Measurements from ENCODE around the gene LTN1. TPM values are rescaled to one million over a fixed set of nuclear protein-coding genes. Genes with fewer than 3 reads are reported as not detected.

LTN1 gene
- total RNA-seq, 2 experiments from 2014 or later: 23.5 to 25.9 TPM

DNA sequence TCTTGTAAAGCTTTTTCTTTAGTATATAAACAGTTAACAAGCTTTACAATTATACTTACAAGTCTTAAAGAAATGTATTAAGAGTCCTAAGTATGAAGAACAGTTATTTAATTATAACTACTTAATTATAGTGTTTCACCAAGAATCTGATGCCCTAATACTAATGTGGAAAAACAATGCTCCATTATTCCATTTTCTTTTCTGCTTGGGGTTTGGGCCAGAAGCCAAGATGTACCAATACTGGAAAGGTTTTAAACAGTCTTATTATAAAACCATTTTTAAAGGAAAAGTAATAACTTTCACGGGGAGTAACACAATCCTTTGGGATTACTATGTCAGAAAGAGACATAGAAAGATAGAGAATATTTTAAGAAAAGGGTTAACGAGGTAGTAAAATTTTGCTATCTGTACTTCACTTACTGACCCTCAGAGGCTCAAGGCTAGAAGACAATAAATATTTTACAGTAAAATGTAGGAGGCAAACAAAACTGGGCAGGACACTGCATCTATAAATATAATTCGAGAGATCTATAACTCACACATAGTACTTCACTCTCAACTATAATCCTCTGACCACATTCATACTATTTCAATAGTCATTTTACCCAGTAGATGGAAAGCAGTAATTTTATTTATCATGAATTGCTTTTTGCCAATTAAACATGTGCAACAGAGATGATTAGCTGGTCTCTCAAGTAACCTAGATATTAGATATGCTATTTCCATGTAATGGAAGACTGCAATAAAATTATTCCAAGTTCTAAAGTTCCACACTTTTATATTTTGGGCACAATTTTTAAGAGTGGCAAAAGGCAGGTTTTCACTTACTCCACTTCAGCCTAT is 63.9 kb downstream of the LTN1 start:
- Mint-ChIP-seq H3K4me1 (ENCODE audit: low read depth) (peaks cover 2% of the 10 kb centered on the region), H3K36me3 (ENCODE audit: low read depth) (peaks cover 48% of the 10 kb centered on the region), H3K4me3 (no peak overlapping the region), H3K27ac (no peak overlapping the region), H3K9me3 (ENCODE audit: insufficient read depth) (no peaks in the 10 kb centered on the region), H3K27me3 (ENCODE audit: low read depth) (no peaks in the 10 kb centered on the region)
- no peak for ATAC-seq
- ChIA-PET POLR2A (no interaction called here), CTCF (interaction anchor here (1.3 to 1.6 kb wide), 3 partner anchors 11 to 184 kb away, joined by 3 to 7 read pairs (median 6); no protein-coding TSS in a partner anchor)
- DNase-seq: no peak

DNA sequence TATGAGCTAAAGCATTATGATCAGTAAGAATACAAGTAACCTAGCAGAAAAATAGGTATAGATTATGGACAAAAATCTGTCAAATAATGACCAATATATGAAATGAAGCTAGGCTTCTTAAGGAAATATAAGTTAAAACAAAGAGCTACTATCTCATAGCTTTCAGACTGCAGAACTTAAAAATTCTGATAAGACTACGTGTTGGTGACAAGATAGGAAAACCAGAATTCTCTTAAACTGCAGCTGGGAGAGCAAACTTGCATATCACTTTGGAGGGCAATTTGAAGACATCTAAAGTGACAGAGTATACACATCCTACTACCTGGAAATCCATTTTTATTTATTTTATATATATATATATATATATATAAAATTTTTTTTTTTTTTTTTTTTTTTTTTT is 65.5 kb downstream of the LTN1 start:
- H3K36me3 Mint-ChIP-seq (ENCODE audit: low read depth): peaks cover 46% of the 10 kb centered on the region
- H3K4me3 Mint-ChIP-seq: no peak overlapping the region
- peaks cover 2% of the 10 kb centered on the region for H3K4me1 Mint-ChIP-seq (ENCODE audit: low read depth)
- no peaks in the 10 kb centered on the region for H3K27me3 Mint-ChIP-seq (ENCODE audit: low read depth)
- ChIA-PET CTCF (interaction anchor here (1.6 kb wide), 1 partner anchor 182 kb away, joined by 6 read pairs; no protein-coding TSS in a partner anchor), POLR2A (no interaction called here)
- no peak for ATAC-seq
- DNase-seq: no peak
- H3K9me3 Mint-ChIP-seq (ENCODE audit: insufficient read depth): no peaks in the 10 kb centered on the region
- H3K27ac Mint-ChIP-seq: no peak overlapping the region

DNA sequence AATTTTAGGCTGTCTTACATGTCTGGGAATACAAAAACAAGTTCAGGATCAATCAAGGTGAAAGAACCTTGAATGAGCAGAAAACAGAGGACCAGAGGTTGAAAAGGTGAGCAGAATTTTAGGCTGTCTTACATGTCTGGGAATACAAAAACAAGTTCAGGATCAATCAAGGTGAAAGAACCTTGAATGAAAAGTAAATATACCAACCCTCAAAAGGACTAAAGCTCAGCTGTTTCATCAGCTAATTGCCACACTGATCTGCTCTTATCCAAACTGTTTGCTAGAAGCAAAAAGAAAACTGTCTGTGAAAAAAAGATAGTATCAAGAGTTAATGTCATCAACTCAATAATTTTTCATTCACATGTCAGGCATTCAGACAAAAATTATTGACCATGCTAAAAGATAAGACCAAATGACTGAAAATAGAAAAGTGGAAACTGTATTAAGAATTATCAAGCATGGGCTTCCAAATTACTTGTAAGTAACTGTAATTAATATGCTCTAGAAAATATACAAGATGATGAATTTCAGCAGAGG is 69.2 kb downstream of the LTN1 start:
- Mint-ChIP-seq H3K27ac (no peak overlapping the region), H3K9me3 (ENCODE audit: insufficient read depth) (no peaks in the 10 kb centered on the region), H3K36me3 (ENCODE audit: low read depth) (peaks cover 28% of the 10 kb centered on the region), H3K4me3 (no peak overlapping the region), H3K27me3 (ENCODE audit: low read depth) (no peaks in the 10 kb centered on the region), H3K4me1 (ENCODE audit: low read depth) (no peaks in the 10 kb centered on the region)
- no peak for DNase-seq
- ChIA-PET POLR2A (no interaction called here), CTCF (interaction anchor here (1.6 kb wide), 1 partner anchor 16 kb away, joined by 4 read pairs; no protein-coding TSS in a partner anchor)
- ATAC-seq: no peak

DNA sequence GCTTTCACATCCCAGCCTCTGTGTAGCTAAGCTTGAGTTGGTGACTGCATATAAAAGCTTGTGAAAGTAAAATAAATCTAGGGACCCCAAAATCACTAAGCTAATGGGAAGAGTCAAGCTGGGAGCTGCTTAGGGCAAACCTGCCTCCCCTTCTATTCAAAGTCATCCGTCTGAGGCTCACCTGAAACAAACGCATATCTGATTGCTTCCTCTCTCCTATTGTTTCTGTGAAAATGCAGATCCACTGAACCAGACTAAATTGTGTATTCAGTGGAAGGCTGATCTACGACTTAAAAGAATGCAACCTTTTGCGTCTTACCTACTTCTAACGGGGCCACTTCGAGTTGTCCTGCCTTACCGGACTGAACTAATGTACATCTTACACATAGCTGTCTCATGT is 70.3 kb downstream of the LTN1 start:
- Mint-ChIP-seq H3K9me3 (ENCODE audit: insufficient read depth) (no peaks in the 10 kb centered on the region), H3K4me1 (ENCODE audit: low read depth) (no peaks in the 10 kb centered on the region), H3K27me3 (ENCODE audit: low read depth) (no peaks in the 10 kb centered on the region), H3K27ac (no peak overlapping the region), H3K36me3 (ENCODE audit: low read depth) (peaks cover 26% of the 10 kb centered on the region), H3K4me3 (no peak overlapping the region)
- ATAC-seq (no peak), DNase-seq (no peak)
- POLR2A ChIA-PET: no interaction called here
- CTCF ChIA-PET: interaction anchor here (1.6 kb wide), 1 partner anchor 17 kb away, joined by 4 read pairs; no protein-coding TSS in a partner anchor

DNA sequence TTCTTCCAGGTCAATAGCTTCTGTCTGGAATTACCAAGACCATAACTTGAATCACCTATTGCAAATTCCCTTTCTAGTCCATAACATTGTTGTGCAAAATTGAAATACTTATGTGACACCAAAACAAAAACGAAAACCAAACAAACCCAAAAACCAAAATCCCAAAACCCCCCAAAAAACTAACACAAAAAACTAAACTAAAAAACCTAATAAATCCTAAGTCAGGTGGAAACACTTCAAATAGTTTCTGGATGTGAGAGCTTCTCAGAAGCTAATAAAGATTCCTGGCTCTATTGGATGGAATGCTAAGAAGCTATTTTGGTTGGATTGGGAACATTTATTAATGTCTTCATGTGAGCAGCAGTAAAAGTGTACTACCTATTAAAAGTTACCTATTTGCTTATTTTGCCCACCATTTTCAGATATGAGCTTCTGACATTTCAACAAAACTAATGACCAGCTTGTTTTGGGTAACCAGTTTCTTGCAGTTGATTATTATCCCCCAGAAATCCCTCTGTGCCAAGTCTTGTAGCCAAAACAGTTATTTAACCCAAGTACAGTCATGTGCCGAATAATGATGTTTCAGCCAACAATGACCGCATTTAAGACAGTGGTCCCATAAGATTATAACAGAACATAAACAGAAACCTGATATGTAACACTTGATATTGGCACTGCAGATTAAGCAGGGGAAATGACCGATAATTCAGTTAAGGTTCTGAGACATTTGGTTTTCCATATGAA is 76.4 kb downstream of the LTN1 start:
- Mint-ChIP-seq H3K4me3 (no peak overlapping the region), H3K27me3 (ENCODE audit: low read depth) (peaks cover 2% of the 10 kb centered on the region), H3K4me1 (ENCODE audit: low read depth) (no peaks in the 10 kb centered on the region), H3K9me3 (ENCODE audit: insufficient read depth) (no peaks in the 10 kb centered on the region), H3K27ac (no peak overlapping the region), H3K36me3 (ENCODE audit: low read depth) (no peaks in the 10 kb centered on the region)
- DNase-seq (no peak), ATAC-seq (no peak)
- ChIA-PET CTCF (interaction anchor here (1.4 to 2.2 kb wide), 2 partner anchors 22 to 171 kb away, joined by 4 to 12 read pairs; no protein-coding TSS in a partner anchor), POLR2A (no interaction called here)

DNA sequence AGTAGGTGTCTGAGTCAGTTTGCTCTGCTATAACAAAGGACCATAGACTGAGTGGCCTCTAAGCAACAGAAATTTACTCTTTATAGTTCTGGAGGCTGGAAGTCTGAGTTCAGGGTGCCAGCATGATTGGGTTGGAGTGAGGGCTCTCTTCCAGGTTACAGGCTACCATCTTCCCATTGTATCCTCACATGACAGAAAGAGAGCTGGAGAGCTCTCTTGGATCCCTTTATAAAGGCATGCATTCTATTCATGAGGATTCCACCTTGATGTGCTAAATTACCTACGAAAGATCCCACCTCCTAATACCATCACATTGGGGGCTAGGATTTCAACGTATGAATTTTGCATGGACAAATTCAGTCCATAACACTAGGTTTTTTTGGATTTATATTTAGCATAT is 79.6 kb downstream of the LTN1 start:
- no peak overlapping the region for H3K4me3 Mint-ChIP-seq
- H3K9me3 Mint-ChIP-seq (ENCODE audit: insufficient read depth): no peaks in the 10 kb centered on the region
- ChIA-PET POLR2A (no interaction called here), CTCF (interaction anchor here (0.6 kb wide), 1 partner anchor 26 kb away, joined by 3 read pairs; no protein-coding TSS in a partner anchor)
- H3K4me1 Mint-ChIP-seq (ENCODE audit: low read depth): no peaks in the 10 kb centered on the region
- H3K36me3 Mint-ChIP-seq (ENCODE audit: low read depth): no peaks in the 10 kb centered on the region
- ATAC-seq (no peak), DNase-seq (no peak)
- H3K27me3 Mint-ChIP-seq (ENCODE audit: low read depth): peaks cover 6% of the 10 kb centered on the region
- H3K27ac Mint-ChIP-seq: no peak overlapping the region

DNA sequence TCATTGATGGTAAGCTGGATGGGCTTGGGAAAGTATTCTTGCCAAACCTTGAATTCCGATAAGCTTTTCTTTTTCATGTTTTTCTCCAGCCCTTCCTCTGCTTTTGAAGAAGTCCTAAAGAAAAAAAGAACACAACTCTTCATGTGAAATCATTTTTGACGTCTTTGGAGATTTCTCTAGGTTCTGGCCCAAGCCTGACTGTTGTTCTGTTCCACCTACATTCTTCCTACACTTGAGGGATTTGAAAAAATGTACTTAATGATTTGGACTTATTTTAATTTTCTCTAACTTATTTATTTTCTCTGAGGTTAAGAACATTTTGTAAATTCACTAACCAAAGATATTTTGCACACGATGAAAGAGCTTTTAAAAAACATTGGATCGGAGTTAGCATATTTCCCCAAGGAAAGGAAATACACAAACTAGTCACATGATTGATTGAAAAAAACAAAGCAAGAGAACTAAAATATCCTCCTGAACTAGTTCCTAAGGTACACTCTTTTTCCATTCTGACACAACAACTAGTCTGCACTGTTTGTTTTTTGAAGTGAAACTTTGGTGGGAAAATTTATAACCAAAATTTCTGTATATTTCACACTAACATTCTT is 82.3 kb downstream of the LTN1 start:
- Mint-ChIP-seq H3K36me3 (ENCODE audit: low read depth) (no peaks in the 10 kb centered on the region), H3K4me1 (ENCODE audit: low read depth) (no peaks in the 10 kb centered on the region), H3K9me3 (ENCODE audit: insufficient read depth) (no peaks in the 10 kb centered on the region), H3K27me3 (ENCODE audit: low read depth) (peaks cover 6% of the 10 kb centered on the region), H3K4me3 (no peak overlapping the region), H3K27ac (no peak overlapping the region)
- POLR2A ChIA-PET: no interaction called here
- CTCF ChIA-PET: interaction anchor here (0.6 to 2.1 kb wide), 3 partner anchors 9 to 29 kb away, joined by 3 to 6 read pairs (median 5); a partner anchor contains a TSS
- ATAC-seq (no peak), DNase-seq (no peak)

DNA sequence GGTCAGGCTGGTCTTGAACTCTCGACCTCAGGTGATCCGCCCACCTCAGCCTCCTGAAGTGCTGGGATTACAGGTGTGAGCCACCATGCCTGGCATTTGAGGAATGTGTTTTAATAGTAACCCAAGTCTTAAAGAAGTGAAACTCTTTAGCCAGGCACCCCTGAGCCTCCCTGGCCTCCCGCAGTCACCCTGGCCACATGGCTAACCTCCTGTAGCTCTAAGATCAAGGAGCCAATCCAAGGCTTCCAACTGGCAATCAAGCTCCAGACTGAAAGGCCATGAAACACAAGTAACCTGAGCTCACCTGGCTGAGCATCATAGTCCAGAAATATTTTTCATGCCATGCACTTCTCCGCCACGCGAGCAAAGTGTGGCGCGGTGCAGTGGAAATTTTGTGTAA is 84.3 kb downstream of the LTN1 start:
- POLR2A ChIA-PET: no interaction called here
- no peak overlapping the region for H3K4me3 Mint-ChIP-seq
- CTCF ChIA-PET: interaction anchor here (1.5 kb wide), 1 partner anchor 25 kb away, joined by 5 read pairs; no protein-coding TSS in a partner anchor
- peaks cover 6% of the 10 kb centered on the region for H3K27me3 Mint-ChIP-seq (ENCODE audit: low read depth)
- no peak overlapping the region for H3K27ac Mint-ChIP-seq
- no peaks in the 10 kb centered on the region for H3K9me3 Mint-ChIP-seq (ENCODE audit: insufficient read depth)
- DNase-seq (no peak), ATAC-seq (no peak)
- no peaks in the 10 kb centered on the region for H3K4me1 Mint-ChIP-seq (ENCODE audit: low read depth)
- H3K36me3 Mint-ChIP-seq (ENCODE audit: low read depth): no peaks in the 10 kb centered on the region

DNA sequence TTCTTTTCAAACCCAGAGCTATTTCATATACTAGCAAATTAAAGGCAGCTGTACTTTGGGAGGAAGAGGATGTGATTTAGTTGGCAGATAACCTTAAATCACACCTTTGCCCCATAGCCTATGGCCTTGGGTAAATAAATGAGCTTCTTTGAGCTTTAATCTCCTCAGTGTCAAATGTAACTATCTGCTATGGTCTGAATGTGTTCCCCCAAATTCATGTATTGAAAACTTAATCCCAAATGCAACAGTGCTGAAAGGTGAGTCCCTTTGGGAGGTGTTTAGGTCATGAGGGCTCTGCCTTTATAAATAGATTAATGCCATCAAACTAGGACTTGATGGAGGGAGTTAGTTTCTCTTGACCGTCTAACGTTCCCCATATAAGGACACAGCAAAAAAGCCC is 85.8 kb downstream of the LTN1 start:
- ATAC-seq (no peak), DNase-seq (no peak)
- Mint-ChIP-seq H3K4me1 (ENCODE audit: low read depth) (no peaks in the 10 kb centered on the region), H3K27ac (no peak overlapping the region), H3K9me3 (ENCODE audit: insufficient read depth) (no peaks in the 10 kb centered on the region), H3K27me3 (ENCODE audit: low read depth) (peaks cover 6% of the 10 kb centered on the region), H3K36me3 (ENCODE audit: low read depth) (no peaks in the 10 kb centered on the region), H3K4me3 (no peak overlapping the region)
- CTCF ChIA-PET: interaction anchor here (0.9 kb wide), 1 partner anchor 162 kb away, joined by 3 read pairs; no protein-coding TSS in a partner anchor
- POLR2A ChIA-PET: no interaction called here

DNA sequence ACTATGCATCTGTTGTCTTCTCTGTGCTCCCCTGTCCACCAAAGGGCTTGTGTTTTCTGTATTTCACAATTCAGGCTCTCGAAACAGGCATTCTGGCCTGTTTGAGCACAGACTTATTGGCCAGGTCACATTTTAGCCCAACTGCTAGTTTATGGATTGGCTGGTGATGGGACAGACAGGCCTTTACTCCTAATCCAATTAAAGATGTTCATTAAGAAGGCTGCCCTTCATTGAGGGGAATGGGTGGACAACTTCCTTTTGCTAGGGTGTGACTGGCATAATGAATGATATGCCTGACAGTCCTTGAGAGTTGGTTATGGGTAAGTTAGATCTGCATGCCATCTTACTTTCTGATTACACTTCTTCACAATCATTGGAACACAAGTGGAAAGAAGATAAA is 86.4 kb downstream of the LTN1 start:
- ATAC-seq (no peak), DNase-seq (no peak)
- no peak overlapping the region for H3K4me3 Mint-ChIP-seq
- no peak overlapping the region for H3K27ac Mint-ChIP-seq
- H3K4me1 Mint-ChIP-seq (ENCODE audit: low read depth): no peaks in the 10 kb centered on the region
- CTCF ChIA-PET: interaction anchor here (0.9 kb wide), 1 partner anchor 162 kb away, joined by 3 read pairs; no protein-coding TSS in a partner anchor
- POLR2A ChIA-PET: no interaction called here
- H3K9me3 Mint-ChIP-seq (ENCODE audit: insufficient read depth): no peaks in the 10 kb centered on the region
- H3K36me3 Mint-ChIP-seq (ENCODE audit: low read depth): no peaks in the 10 kb centered on the region
- H3K27me3 Mint-ChIP-seq (ENCODE audit: low read depth): peaks cover 4% of the 10 kb centered on the region

DNA sequence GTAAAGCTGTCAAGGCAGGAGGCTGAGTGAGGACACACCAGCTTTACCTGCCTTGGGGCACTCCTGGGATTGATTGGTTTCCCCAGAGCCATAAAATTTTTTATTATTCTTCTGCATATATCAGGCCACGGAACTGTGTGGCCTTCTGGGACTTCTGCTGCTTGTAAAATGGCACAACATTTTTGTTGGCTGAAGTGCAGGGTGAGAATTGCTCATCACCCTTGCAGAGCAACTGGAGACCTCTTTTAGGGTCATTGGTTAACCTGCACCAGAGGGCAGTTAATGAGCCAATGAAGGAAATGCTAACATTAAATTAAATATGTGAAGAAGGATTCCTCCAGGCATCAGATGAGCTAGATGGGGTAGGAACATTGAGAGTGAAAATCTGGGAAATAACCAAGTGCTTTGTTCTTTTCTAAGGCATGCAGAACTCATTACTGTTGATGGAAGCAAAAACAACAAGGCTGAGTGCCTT is 87.7 kb downstream of the LTN1 start:
- ChIA-PET POLR2A (no interaction called here), CTCF (no interaction called here)
- no peaks in the 10 kb centered on the region for H3K27me3 Mint-ChIP-seq (ENCODE audit: low read depth)
- DNase-seq (no peak), ATAC-seq (no peak)
- no peak overlapping the region for H3K27ac Mint-ChIP-seq
- no peaks in the 10 kb centered on the region for H3K36me3 Mint-ChIP-seq (ENCODE audit: low read depth)
- H3K9me3 Mint-ChIP-seq (ENCODE audit: insufficient read depth): no peaks in the 10 kb centered on the region
- H3K4me3 Mint-ChIP-seq: no peak overlapping the region
- no peaks in the 10 kb centered on the region for H3K4me1 Mint-ChIP-seq (ENCODE audit: low read depth)

Data from activated CD8-positive, alpha-beta T cell treated with anti-CD3 and anti-CD28 coated beads, Interleukin-2, amount 10 ng/mL, durations not matched to agents 7 days and 5 days (primary cell).